Suprapubic skin (tissue), 3 donors: Measurements from ENCODE around the gene CALD1.

Experiments
- CTCF ChIP-seq, 2 donors: fragments of 200-600 bp in 1 of 2; fragments of 450-650 bp in 1 of 2; sonication (generic) in 1 of 2; IDR thresholded peaks; one replicate each; pipeline ENCODE4 v1.5.1; 2016 to 2019; ENCODE audit warnings: antibody characterized with exemption in 2 of 2, mild to moderate bottlenecking in 1 of 2, moderate library complexity in 1 of 2
- POLR2AphosphoS5 ChIP-seq, 3 donors: sonication (generic); formaldehyde crosslinking; IDR thresholded peaks; one replicate each; pipeline ENCODE4 v1.6.1; 2017; ENCODE audit warnings: antibody characterized with exemption in 3 of 3

DNA sequence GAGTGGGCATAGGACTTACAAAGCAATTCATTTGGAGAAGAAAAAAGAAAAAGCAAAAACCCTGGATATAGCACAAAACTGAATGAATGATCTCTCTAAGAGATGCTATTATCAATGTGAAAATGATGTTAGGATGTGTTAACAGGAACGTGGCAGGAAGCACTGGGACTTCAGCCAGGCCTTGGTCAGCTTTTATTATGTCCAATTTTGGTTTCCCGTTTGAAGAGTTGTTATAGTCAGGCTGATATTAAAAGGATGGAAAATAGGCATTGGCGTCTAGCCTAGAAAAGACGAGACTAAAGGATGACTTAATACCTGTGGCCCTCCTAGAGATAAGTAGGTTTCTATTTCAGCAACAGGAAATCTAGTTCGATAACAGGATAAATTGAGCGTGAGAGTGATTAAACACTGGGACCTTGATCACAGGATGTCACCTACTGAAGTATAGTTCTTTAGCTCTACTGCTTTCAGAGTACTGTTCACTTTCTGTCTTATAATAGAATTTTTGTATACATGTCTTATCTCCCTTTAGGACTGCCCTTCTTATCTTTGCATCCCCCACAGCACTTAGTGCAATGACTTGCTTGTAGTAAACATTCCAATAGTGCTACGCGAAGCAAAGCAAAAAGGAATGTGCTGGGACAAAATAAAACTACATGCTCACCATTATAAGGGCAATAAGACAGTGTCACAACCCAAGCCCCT, 107.1 kb downstream of the CALD1 start:
- TF ChIP-seq CTCF (IDR thresholded peaks at IDR 0.05), result no peak
- TF ChIP-seq POLR2AphosphoS5 (IDR thresholded peaks at IDR 0.05), result no peak
